ENCODE results near the gene SCGB3A1. TPM values are rescaled to one million over a fixed set of nuclear protein-coding genes. Genes with fewer than 3 reads are reported as not detected.

Gene SCGB3A1
- total RNA-seq, 1 experiment from 2014 or later, result not detected

GRCh38 chr5:180626661-180627385 lies 35.5 kb upstream of the SCGB3A1 start:
- no peak overlapping the region for H4K5ac ChIP-seq (ENCODE audit: insufficient read length, low read depth, low read length)

More at GRCh38 chr5:180626661-180627385, 35.5 kb upstream of the SCGB3A1 start:
- no peak for TF ChIP-seq CTCF (conservative IDR thresholded peaks at IDR 0.05)
- Histone ChIP-seq H3K9ac (ENCODE audit: extremely low read depth, insufficient read length, low read length) (no peak overlapping the region), H3K79me1 (ENCODE audit: insufficient read depth, low read depth, low read length, poor library complexity, severe bottlenecking) (no peaks in the 10 kb centered on the region), H3K9me3 (ENCODE audit: control insufficient read depth, low read depth, low read length) (no peaks in the 10 kb centered on the region), H3K4me2 (ENCODE audit: insufficient read depth, insufficient read length, low read length) (no peak overlapping the region), H3K79me2 (ENCODE audit: insufficient read depth, low read length) (no peaks in the 10 kb centered on the region), H3K27me3 (ENCODE audit: insufficient read depth, low read length) (no peaks in the 10 kb centered on the region), H2AK5ac (ENCODE audit: insufficient read length, low read length) (no peak overlapping the region), H2BK15ac (ENCODE audit: low read depth, low read length) (no peak overlapping the region), H3K4ac (ENCODE audit: low read depth, low read length) (no peak overlapping the region), H3K4me1 (ENCODE audit: insufficient read depth, low read length) (no peaks in the 10 kb centered on the region), H3K56ac (ENCODE audit: insufficient read length, low read depth, low read length) (no peak overlapping the region), H3K14ac (ENCODE audit: insufficient read depth, low read length) (no peak overlapping the region), H2BK20ac (ENCODE audit: low read depth, low read length, poor library complexity, severe bottlenecking) (no peak overlapping the region), H3K23ac (ENCODE audit: insufficient read length, low read depth, low read length) (no peak overlapping the region), H4K8ac (replicated peaks; ENCODE audit: insufficient read length, low read depth, low read length) (no peak overlapping the region), H2BK12ac (ENCODE audit: insufficient read length, low read depth, low read length) (no peak overlapping the region), H2BK120ac (ENCODE audit: low read depth, low read length, poor library complexity, severe bottlenecking) (no peak overlapping the region), H3K27ac (ENCODE audit: insufficient read length, low read depth, low read length) (no peak overlapping the region), H2BK5ac (ENCODE audit: insufficient read length, low read length) (no peak overlapping the region), H3K18ac (ENCODE audit: insufficient read length, low read depth, low read length) (no peak overlapping the region), H3T11ph (ENCODE audit: low read length) (no peak overlapping the region), H2AFZ (ENCODE audit: low read length) (no peak overlapping the region), H4K20me1 (ENCODE audit: control insufficient read depth, insufficient read depth, insufficient read length) (no peaks in the 10 kb centered on the region), H3K23me2 (ENCODE audit: insufficient read length, low read depth, low read length, poor library complexity, severe bottlenecking) (no peaks in the 10 kb centered on the region), H4K91ac (ENCODE audit: insufficient read length, low read depth, low read length) (no peak overlapping the region)
- Mint-ChIP-seq H3K27me3 (ENCODE audit: low read depth) (peaks cover 2% of the 10 kb centered on the region; the same call in 1 of the 2 replicates), H3K27ac (peak overlapping the region in 1 of 3 experiments; percentile 72; a peak in 1 of 7 replicates), H3K36me3 (ENCODE audit: insufficient read depth in 1 of 3, low read depth in 3 of 3) (no peaks in the 10 kb centered on the region), H3K4me3 (no peak overlapping the region; a peak in 1 of 5 replicates), H3K9me3 (no peaks in the 10 kb centered on the region), H3K4me1 (peaks cover 2 to 3% of the 10 kb centered on the region in 2 experiments; a peak in 1 of 4 replicates)
- DNase-seq, result no peak
- no CpG with 5 or more reads among the region's 15 CpGs for WGBS (ENCODE audit: extremely low coverage, insufficient read length, low lambda C conversion rate)
